CD4-positive, alpha-beta T cell treated with Interleukin-2 at 100 ng/mL for 4 hours (primary cell): ENCODE data around the gene CAMKMT.

Experiments used
- DNase-seq: peaks from one replicate; pipeline ENCODE4 v3.0.0-alpha.2; 2020; ENCODE audit warnings: low spot score

CAMKMT gene

GRCh38 chr2:44801841-44802776 is 440.4 kb downstream of the CAMKMT start:
- no peak for DNase-seq

GRCh38 chr2:44802777-44803424 is 441.2 kb downstream of the CAMKMT start:
- DNase-seq = no peak

- DNase-seq = no peak
Measured at GRCh38 chr2:44804406-44805265, 442.9 kb downstream of the CAMKMT start.

GRCh38 chr2:44805401-44806235 is 443.9 kb downstream of the CAMKMT start:
- no peak for DNase-seq

GRCh38 chr2:44807201-44808025 is 445.7 kb downstream of the CAMKMT start:
- DNase-seq = no peak

GRCh38 chr2:44810892-44811530 is 449.3 kb downstream of the CAMKMT start:
- no peak for DNase-seq

GRCh38 chr2:44813165-44813564 is 451.4 kb downstream of the CAMKMT start:
- no peak for DNase-seq

GRCh38 chr2:44813658-44814057 is 451.9 kb downstream of the CAMKMT start:
- no peak for DNase-seq

- DNase-seq = no peak
Measured at GRCh38 chr2:44817256-44817655, 455.5 kb downstream of the CAMKMT start.

- no peak for DNase-seq
Measured at GRCh38 chr2:44817673-44818335, 456.1 kb downstream of the CAMKMT start.

- DNase-seq = no peak
Measured at GRCh38 chr2:44819061-44819460, 457.3 kb downstream of the CAMKMT start.

GRCh38 chr2:44821500-44821899 is 459.8 kb downstream of the CAMKMT start:
- DNase-seq = no peak

- DNase-seq = no peak
Measured at GRCh38 chr2:44822174-44822573, 460.4 kb downstream of the CAMKMT start.
